GM12878 (cell line): ENCODE measurements around the gene PCCB. TPM values are rescaled to one million over a fixed set of nuclear protein-coding genes. Genes with fewer than 3 reads are reported as not detected.

Source experiments
- BRCA1 ChIP-seq: IDR thresholded peaks from 2 replicates; pipeline ENCODE4 v1.6.1; 2011; ENCODE audit warnings: low read depth, low read length, improper control_type of control experiment
- IRF3 ChIP-seq: fragments of 450-650 bp; IDR thresholded peaks from 2 replicates; pipeline ENCODE4 v1.6.1; 2014; ENCODE audit warnings: mild to moderate bottlenecking
- IRF4 ChIP-seq: IDR thresholded peaks from 2 replicates; pipeline ENCODE4 v1.6.1; 2011; ENCODE audit warnings: low read depth, low read length
- NBN ChIP-seq: fragments of 450-650 bp; IDR thresholded peaks from 2 replicates; pipeline ENCODE4 v1.6.1; 2016
- PAX8 ChIP-seq: fragments of 450-650 bp; IDR thresholded peaks from 2 replicates; pipeline ENCODE4 v1.6.1; 2017; ENCODE audit warnings: mild to moderate bottlenecking, moderate library complexity
- POLR2AphosphoS5 ChIP-seq: IDR thresholded peaks from 2 replicates; pipeline ENCODE4 v1.6.1; 2011; ENCODE audit warnings: mild to moderate bottlenecking, low read length, inconsistent platforms
- POU2F2 ChIP-seq: IDR thresholded peaks from 3 replicates; pipeline ENCODE4 v1.6.1; 2011; ENCODE audit warnings: low read depth, mild to moderate bottlenecking, low read length, borderline replicate concordance
- ZBTB11 ChIP-seq: fragments of 450-650 bp; formaldehyde crosslinking; IDR thresholded peaks from 2 replicates; pipeline ENCODE4 v1.5.0; 2022; ENCODE audit warnings: mild to moderate bottlenecking, missing genetic modification characterization
- polyA plus RNA-seq, 11 experiments: library from polyadenylated mRNA; depleted of rRNA in 4 of 11; unstranded in 6 of 11; stranded (reverse) in 5 of 11; fragments of >200 nt; fragmentation: Nextera tagmentation in 4 of 11; fragmentation: Illumina TruSeq in 1 of 11; extraction: Ambion mirVana in 4 of 11; extraction: Trizol in 1 of 11; gene quantifications; 1 replicate in 1 of 11; 2 replicates in 10 of 11; pipeline versions ENCODE4 v1.2.1 to v1.2.3, GENCODE V29; 2011 to 2016; ENCODE audit warnings: inconsistent platforms in 2 of 11, missing spikeins in 2 of 11, low read depth in 1 of 11
- total RNA-seq, 4 experiments: library from RNA; depleted of rRNA in 3 of 4; stranded (reverse); fragments of >200 nt in 3 of 4; fragmentation: Illumina TruSeq in 1 of 4; extraction: Trizol in 1 of 4; gene quantifications; 2 replicates each; pipeline versions ENCODE4 v1.2.1 to v1.2.3, GENCODE V29; 2013 to 2021
- TF ChIP-seq, protein P1 (sequence below): IDR thresholded peaks from 2 replicates; pipeline ENCODE4 v1.6.1; 2012; ENCODE audit warnings: improper control_type of control experiment, low read depth, low read length; ENCODE audit not compliant: insufficient replicate concordance
- TF ChIP-seq, protein P2 (sequence below): fragments of 450-650 bp; IDR thresholded peaks from 2 replicates; pipeline ENCODE4 v1.6.1; 2017; ENCODE audit warnings: mild to moderate bottlenecking, low read depth, inconsistent platforms; ENCODE audit not compliant: poor library complexity, severe bottlenecking
- TF ChIP-seq, protein P3 (sequence below): fragments of 150-350 bp; IDR thresholded peaks from 2 replicates; pipeline ENCODE4 v1.6.1; 2016; ENCODE audit warnings: low read depth, low read length

The PCCB gene
- total and polyA plus RNA-seq, 10 of the 15 experiments (the other 5 are each of a cell fraction or from before 2014, with no cell fraction given) = 67.2 to 133 (median 86.9) TPM

GRCh38 chr3:136250059-136250902, at the start of gene PCCB (continued):
- TF ChIP-seq ZBTB11 (CRISPR knock-in tag) (no peak), NBN (peak; percentile 67; the same call in 1 of the 2 replicates), IRF3 (peak; percentile 50; the same call in 1 of the 2 replicates), IRF4 (0 out of 2 replicates have a peak, but pooled peaks have one; percentile 15), POU2F2 (peak; percentile 50; the same call in 1 of the 3 replicates), PAX8 (no peak), BRCA1 (no peak), POLR2AphosphoS5 (peak; percentile 83)
- TF ChIP-seq, protein P1, sequence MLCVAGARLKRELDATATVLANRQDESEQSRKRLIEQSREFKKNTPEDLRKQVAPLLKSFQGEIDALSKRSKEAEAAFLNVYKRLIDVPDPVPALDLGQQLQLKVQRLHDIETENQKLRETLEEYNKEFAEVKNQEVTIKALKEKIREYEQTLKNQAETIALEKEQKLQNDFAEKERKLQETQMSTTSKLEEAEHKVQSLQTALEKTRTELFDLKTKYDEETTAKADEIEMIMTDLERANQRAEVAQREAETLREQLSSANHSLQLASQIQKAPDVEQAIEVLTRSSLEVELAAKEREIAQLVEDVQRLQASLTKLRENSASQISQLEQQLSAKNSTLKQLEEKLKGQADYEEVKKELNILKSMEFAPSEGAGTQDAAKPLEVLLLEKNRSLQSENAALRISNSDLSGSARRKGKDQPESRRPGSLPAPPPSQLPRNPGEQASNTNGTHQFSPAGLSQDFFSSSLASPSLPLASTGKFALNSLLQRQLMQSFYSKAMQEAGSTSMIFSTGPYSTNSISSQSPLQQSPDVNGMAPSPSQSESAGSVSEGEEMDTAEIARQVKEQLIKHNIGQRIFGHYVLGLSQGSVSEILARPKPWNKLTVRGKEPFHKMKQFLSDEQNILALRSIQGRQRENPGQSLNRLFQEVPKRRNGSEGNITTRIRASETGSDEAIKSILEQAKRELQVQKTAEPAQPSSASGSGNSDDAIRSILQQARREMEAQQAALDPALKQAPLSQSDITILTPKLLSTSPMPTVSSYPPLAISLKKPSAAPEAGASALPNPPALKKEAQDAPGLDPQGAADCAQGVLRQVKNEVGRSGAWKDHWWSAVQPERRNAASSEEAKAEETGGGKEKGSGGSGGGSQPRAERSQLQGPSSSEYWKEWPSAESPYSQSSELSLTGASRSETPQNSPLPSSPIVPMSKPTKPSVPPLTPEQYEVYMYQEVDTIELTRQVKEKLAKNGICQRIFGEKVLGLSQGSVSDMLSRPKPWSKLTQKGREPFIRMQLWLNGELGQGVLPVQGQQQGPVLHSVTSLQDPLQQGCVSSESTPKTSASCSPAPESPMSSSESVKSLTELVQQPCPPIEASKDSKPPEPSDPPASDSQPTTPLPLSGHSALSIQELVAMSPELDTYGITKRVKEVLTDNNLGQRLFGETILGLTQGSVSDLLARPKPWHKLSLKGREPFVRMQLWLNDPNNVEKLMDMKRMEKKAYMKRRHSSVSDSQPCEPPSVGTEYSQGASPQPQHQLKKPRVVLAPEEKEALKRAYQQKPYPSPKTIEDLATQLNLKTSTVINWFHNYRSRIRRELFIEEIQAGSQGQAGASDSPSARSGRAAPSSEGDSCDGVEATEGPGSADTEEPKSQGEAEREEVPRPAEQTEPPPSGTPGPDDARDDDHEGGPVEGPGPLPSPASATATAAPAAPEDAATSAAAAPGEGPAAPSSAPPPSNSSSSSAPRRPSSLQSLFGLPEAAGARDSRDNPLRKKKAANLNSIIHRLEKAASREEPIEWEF = no peak
- TF ChIP-seq, protein P2, sequence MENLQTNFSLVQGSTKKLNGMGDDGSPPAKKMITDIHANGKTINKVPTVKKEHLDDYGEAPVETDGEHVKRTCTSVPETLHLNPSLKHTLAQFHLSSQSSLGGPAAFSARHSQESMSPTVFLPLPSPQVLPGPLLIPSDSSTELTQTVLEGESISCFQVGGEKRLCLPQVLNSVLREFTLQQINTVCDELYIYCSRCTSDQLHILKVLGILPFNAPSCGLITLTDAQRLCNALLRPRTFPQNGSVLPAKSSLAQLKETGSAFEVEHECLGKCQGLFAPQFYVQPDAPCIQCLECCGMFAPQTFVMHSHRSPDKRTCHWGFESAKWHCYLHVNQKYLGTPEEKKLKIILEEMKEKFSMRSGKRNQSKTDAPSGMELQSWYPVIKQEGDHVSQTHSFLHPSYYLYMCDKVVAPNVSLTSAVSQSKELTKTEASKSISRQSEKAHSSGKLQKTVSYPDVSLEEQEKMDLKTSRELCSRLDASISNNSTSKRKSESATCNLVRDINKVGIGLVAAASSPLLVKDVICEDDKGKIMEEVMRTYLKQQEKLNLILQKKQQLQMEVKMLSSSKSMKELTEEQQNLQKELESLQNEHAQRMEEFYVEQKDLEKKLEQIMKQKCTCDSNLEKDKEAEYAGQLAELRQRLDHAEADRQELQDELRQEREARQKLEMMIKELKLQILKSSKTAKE = no peak
- TF ChIP-seq, protein P3, sequence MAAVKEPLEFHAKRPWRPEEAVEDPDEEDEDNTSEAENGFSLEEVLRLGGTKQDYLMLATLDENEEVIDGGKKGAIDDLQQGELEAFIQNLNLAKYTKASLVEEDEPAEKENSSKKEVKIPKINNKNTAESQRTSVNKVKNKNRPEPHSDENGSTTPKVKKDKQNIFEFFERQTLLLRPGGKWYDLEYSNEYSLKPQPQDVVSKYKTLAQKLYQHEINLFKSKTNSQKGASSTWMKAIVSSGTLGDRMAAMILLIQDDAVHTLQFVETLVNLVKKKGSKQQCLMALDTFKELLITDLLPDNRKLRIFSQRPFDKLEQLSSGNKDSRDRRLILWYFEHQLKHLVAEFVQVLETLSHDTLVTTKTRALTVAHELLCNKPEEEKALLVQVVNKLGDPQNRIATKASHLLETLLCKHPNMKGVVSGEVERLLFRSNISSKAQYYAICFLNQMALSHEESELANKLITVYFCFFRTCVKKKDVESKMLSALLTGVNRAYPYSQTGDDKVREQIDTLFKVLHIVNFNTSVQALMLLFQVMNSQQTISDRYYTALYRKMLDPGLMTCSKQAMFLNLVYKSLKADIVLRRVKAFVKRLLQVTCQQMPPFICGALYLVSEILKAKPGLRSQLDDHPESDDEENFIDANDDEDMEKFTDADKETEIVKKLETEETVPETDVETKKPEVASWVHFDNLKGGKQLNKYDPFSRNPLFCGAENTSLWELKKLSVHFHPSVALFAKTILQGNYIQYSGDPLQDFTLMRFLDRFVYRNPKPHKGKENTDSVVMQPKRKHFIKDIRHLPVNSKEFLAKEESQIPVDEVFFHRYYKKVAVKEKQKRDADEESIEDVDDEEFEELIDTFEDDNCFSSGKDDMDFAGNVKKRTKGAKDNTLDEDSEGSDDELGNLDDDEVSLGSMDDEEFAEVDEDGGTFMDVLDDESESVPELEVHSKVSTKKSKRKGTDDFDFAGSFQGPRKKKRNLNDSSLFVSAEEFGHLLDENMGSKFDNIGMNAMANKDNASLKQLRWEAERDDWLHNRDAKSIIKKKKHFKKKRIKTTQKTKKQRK = no peak
